Measurements from ENCODE around the gene TMEM51. TPM values are rescaled to one million over a fixed set of nuclear protein-coding genes. Genes with fewer than 3 reads are reported as not detected.

Gene TMEM51
- total RNA-seq, 4 donors from 2014 or later, result 17.7 to 32.9 (median 22.9) TPM

DNA sequence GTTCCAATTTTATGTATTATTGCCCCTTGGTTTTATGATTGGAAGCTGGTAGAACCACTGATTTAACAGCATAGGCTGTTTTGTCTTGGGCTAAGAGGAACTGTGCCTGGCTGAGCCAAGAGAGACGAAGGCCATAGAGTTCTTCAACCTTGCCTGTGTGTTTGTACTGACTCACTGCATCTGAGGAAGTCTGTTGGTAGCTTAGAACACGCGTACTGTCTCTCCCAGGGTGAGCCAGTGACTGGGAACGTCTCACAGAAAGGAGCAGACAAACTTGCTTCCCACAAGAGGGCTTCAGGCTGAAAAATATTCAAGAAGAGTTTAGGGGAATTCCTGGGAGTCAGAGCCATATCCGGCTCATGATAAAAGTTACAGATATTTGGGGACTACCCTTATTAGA lies 14.9 kb downstream of the TMEM51 start:
- peaks cover 10 to 41% (median 19%) of the 10 kb centered on the region in 4 donors for H3K4me1 ChIP-seq
- H3K36me3 ChIP-seq, result no peaks in the 10 kb centered on the region
- in situ Hi-C loops (cut with MboI; ENCODE audit: low pct_ligation_motif_present in 1 of 4, low pct_unique_long_range_greater_than_20kb in 1 of 4, low sequenced_read_pairs in 3 of 4), result no loop called here
- H3K27me3 ChIP-seq, result no peaks in the 10 kb centered on the region
- no peaks in the 10 kb centered on the region for H3K9me3 ChIP-seq
- TF ChIP-seq POLR2AphosphoS5 (IDR thresholded peaks at IDR 0.05) (no peak), EP300 (IDR thresholded peaks at IDR 0.05; ENCODE audit: low read depth) (no peak), POLR2A (IDR thresholded peaks at IDR 0.05) (no peak)
- TF ChIP-seq, protein P1, sequence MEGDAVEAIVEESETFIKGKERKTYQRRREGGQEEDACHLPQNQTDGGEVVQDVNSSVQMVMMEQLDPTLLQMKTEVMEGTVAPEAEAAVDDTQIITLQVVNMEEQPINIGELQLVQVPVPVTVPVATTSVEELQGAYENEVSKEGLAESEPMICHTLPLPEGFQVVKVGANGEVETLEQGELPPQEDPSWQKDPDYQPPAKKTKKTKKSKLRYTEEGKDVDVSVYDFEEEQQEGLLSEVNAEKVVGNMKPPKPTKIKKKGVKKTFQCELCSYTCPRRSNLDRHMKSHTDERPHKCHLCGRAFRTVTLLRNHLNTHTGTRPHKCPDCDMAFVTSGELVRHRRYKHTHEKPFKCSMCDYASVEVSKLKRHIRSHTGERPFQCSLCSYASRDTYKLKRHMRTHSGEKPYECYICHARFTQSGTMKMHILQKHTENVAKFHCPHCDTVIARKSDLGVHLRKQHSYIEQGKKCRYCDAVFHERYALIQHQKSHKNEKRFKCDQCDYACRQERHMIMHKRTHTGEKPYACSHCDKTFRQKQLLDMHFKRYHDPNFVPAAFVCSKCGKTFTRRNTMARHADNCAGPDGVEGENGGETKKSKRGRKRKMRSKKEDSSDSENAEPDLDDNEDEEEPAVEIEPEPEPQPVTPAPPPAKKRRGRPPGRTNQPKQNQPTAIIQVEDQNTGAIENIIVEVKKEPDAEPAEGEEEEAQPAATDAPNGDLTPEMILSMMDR (IDR thresholded peaks at IDR 0.05), result no peak
- no peak overlapping the region for H3K4me3 ChIP-seq
- 19 to 30% methylated on average over 3 to 5 of the region's 5 CpGs for WGBS, 2 donors (ENCODE audit: low coverage in 1 of 2)
- peak overlapping the region in 3 of 4 donors; percentile 1 to 14 (median 13) for H3K27ac ChIP-seq
- DNase-seq, result no peak
- intact Hi-C loops (cut with DNase I; ENCODE audit: low total_unique reads), result no loop called here

DNA sequence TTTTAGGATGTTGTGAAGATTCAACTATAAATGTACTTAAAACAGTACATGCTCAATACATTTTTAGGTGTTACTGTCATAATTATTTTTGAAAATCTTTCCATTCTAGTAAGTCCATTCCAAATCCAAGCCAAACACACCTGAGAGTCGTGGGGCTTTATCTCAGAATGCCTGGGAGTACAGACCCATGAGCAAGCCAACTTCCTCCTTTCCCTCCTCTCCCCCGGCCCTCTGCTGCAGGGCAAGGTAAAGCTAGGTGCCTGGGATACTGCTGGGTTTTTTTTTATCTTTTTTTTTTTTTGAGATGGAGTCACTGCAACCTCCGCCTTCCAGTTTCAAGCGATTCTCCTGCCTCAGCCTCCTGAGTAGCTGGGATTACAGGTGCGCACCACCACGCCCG lies 16.5 kb downstream of the TMEM51 start:
- in situ Hi-C loops (cut with MboI; ENCODE audit: low pct_ligation_motif_present in 1 of 4, low pct_unique_long_range_greater_than_20kb in 1 of 4, low sequenced_read_pairs in 3 of 4), result no loop called here
- Histone ChIP-seq H3K4me3 (no peak overlapping the region), H3K27me3 (no peaks in the 10 kb centered on the region), H3K36me3 (no peaks in the 10 kb centered on the region), H3K27ac (no peak overlapping the region), H3K4me1 (peaks cover 16 to 55% (median 30%) of the 10 kb centered on the region in 4 donors), H3K9me3 (no peaks in the 10 kb centered on the region)
- intact Hi-C loops (cut with DNase I; ENCODE audit: low total_unique reads), result no loop called here
- 87 to 88% methylated on average over 3 to 7 of the region's 7 CpGs for WGBS, 2 donors (ENCODE audit: low coverage in 1 of 2)
- no peak for DNase-seq
- TF ChIP-seq, protein P1 (IDR thresholded peaks at IDR 0.05), result no peak
- TF ChIP-seq POLR2A (IDR thresholded peaks at IDR 0.05), result no peak
- TF ChIP-seq POLR2AphosphoS5 (IDR thresholded peaks at IDR 0.05), result no peak
- no peak for TF ChIP-seq EP300 (IDR thresholded peaks at IDR 0.05; ENCODE audit: low read depth)

DNA sequence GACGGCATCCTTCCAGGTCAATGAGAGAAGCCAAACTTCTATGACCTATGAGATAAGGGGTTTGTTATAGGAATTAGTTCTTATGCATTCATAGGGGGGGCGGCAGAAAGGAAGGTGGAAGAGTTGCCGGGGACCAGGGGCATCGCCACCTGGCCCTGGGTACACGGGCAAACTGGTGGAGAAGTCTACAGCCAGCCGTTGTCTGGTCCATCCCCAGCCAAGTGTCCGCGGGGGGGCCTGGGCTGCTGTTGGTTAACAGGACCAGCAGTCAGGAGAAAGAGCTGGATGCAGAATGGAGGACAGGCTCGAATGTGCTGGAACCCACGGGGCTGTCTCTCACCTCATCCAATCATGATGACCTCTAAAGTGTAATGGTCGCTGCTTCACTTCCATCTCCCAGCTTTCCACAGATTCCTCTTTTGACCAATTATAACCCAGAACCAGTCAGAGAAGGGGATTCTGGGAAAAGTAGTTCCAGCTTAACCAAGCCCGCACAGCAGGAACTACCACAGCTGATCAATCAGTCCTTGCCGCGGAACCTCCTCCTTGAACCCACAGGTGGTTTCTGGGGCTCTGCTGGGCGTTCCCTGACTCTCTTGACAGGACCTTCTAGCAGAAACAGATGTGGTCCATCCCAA lies 17.8 kb downstream of the TMEM51 start:
- in situ Hi-C loops (cut with MboI; ENCODE audit: low pct_ligation_motif_present in 1 of 4, low pct_unique_long_range_greater_than_20kb in 1 of 4, low sequenced_read_pairs in 3 of 4), result no loop called here
- TF ChIP-seq POLR2A (IDR thresholded peaks at IDR 0.05) (no peak), EP300 (IDR thresholded peaks at IDR 0.05; ENCODE audit: low read depth) (no peak), POLR2AphosphoS5 (IDR thresholded peaks at IDR 0.05) (no peak)
- TF ChIP-seq, protein P1 (IDR thresholded peaks at IDR 0.05), result no peak
- no peaks in the 10 kb centered on the region for H3K9me3 ChIP-seq
- H3K36me3 ChIP-seq, result no peaks in the 10 kb centered on the region
- DNase-seq, result no peak
- H3K27me3 ChIP-seq, result no peaks in the 10 kb centered on the region
- 82 to 88% methylated on average over 7 to 15 of the region's 15 CpGs for WGBS, 2 donors (ENCODE audit: low coverage in 1 of 2)
- intact Hi-C loops (cut with DNase I; ENCODE audit: low total_unique reads), result no loop called here
- H3K4me3 ChIP-seq, result no peak overlapping the region
- peaks cover 16 to 63% (median 31%) of the 10 kb centered on the region in 4 donors for H3K4me1 ChIP-seq
- H3K27ac ChIP-seq, result peak overlapping the region in 2 of 4 donors; percentile 62 to 65

DNA sequence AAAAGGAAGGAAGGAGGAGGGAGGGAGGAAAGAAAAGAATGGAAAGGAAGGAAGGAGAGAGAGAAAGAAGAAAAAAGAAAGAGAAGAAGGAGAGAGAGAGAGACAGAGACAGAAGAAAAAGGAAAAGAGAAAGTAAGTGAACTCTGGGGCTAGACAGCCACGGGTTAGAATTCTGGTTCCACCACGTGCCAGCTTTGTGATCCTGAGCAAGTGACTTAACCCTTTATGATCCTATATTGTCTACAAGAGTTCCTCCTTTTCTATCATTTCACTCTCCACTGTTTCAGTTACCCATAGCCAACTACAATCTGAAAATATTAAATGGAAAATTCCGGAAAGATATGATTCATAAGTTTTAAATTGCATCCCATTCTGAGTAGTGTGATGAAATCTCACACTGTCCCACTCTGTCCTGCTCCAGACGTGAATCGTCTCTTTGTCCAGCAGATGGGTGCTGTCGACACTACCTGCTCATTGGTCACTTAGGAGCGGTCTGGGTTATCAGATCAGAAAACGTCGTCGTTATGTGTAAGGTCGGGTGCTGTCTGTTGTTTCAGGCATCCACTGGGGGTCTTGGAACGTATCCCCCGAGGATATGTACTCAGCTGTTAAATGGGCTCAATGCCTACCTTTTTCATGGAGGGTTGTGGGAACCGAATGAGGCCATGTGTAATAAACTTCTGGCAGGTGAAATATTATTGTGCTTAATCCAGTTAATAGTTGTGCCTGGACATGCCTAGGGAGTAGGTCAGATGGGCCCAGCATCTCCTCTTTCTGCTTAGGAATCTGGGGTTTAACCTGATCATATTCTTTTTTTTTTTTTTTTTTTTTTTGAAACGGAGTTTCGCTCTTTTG lies 19.1 kb downstream of the TMEM51 start:
- intact Hi-C loops (cut with DNase I; ENCODE audit: low total_unique reads) (no loop called here), in situ Hi-C loops (cut with MboI; ENCODE audit: low pct_ligation_motif_present in 1 of 4, low pct_unique_long_range_greater_than_20kb in 1 of 4, low sequenced_read_pairs in 3 of 4) (no loop called here)
- H3K27me3 ChIP-seq, result no peaks in the 10 kb centered on the region
- TF ChIP-seq POLR2AphosphoS5 (IDR thresholded peaks at IDR 0.05), result no peak
- TF ChIP-seq, protein P1 (IDR thresholded peaks at IDR 0.05), result no peak
- TF ChIP-seq POLR2A (IDR thresholded peaks at IDR 0.05), result no peak
- TF ChIP-seq EP300 (IDR thresholded peaks at IDR 0.05; ENCODE audit: low read depth), result no peak
- peak overlapping the region; percentile 41 to 65 (median 54) for H3K27ac ChIP-seq
- no peaks in the 10 kb centered on the region for H3K36me3 ChIP-seq
- H3K4me3 ChIP-seq, result no peak overlapping the region
- peaks cover 13 to 70% (median 37%) of the 10 kb centered on the region in 4 donors for H3K4me1 ChIP-seq
- DNase-seq, result no peak
- 40% methylated on average over 4 to 16 of the region's 16 CpGs for WGBS, 2 donors (ENCODE audit: low coverage in 1 of 2)
- no peaks in the 10 kb centered on the region for H3K9me3 ChIP-seq

Data from transverse colon (tissue), 4 donors.